HG03159 (cell line): ENCODE results near the gene TEX14.
"Not testable (repeated sequence)": the region's sequence is repeated elsewhere in the genome, so short reads cannot be mapped to it uniquely, and the experiment has no call there.

Experiments
- ATAC-seq: cut with Tn5 transposase; IDR thresholded peaks from one replicate; pipeline ENCODE4 v1.9.1; 2021; ENCODE audit warnings: mild to moderate bottlenecking, moderate library complexity; ENCODE audit not compliant: unreplicated experiment

The TEX14 gene

GRCh38 chr17:58690033-58690432 is 1.8 kb downstream of the TEX14 start:
- ATAC-seq = not testable (repeated sequence)

GRCh38 chr17:58688521-58688920 is 3.3 kb downstream of the TEX14 start:
- ATAC-seq = no peak

GRCh38 chr17:58686980-58687379 is 4.9 kb downstream of the TEX14 start:
- no peak for ATAC-seq

- ATAC-seq = not testable (repeated sequence)
Measured at GRCh38 chr17:58684462-58684861, 7.4 kb downstream of the TEX14 start.

GRCh38 chr17:58684003-58684402 is 7.8 kb downstream of the TEX14 start:
- ATAC-seq = no peak

DNA sequence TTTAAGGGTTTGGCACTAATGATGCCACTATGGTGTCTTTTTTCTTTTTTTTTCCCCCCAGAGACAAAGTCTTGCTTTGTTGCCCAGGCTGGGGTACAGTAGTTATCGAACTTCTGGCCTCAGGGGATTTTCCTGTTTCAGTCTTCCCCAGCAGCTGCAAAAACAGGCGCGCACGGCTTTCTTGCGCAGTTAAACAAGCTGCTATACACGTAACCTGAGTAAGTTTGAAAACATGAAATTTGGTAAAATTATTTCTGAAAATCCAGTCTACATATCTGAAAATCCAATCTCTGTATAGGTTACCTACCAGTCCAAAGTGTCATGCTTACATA is 11.8 kb downstream of the TEX14 start:
- ATAC-seq = no peak

GRCh38 chr17:58679263-58680037 is 12.4 kb downstream of the TEX14 start:
- no peak for ATAC-seq

DNA sequence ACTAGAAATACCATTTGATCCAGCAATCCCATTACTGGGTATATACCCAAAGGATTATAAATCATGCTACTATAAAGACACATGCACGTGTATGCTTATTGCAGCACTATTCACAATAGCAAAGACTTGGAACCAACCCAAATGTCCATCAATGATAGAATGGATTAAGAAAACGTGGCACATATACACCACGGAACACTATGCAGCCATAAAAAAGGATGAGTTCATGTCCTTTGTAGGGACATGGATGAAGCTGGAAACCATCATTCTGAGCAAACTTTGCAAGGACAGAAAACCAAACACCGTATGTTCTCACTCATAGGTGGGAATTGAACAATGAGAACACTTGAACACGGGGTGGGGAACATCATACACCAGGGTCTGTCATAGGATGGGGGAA is 13.6 kb downstream of the TEX14 start:
- ATAC-seq = not testable (repeated sequence)

GRCh38 chr17:58677194-58677880 is 14.5 kb downstream of the TEX14 start:
- ATAC-seq = no peak

DNA sequence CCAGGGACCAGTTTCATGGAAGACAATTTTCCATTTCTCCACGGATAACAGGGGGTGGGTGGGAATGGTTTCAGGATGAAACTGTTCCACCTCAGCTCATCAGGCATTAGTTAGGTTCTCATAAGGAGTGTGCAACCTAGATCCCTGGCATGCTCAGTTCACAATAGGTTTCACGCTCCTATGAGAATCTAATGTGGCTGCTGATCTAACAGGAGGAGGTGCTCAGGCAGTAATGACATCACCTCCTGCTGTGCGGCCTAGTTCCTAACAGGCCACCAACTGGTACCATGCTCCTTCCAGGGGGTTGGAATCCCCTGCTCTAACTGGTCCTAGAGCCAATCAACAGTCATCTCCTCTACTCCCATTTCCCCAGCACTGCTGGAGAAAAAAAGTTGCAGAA is 19.9 kb downstream of the TEX14 start:
- ATAC-seq = no peak

GRCh38 chr17:58669853-58670252 is 22.0 kb downstream of the TEX14 start:
- ATAC-seq = no peak

DNA sequence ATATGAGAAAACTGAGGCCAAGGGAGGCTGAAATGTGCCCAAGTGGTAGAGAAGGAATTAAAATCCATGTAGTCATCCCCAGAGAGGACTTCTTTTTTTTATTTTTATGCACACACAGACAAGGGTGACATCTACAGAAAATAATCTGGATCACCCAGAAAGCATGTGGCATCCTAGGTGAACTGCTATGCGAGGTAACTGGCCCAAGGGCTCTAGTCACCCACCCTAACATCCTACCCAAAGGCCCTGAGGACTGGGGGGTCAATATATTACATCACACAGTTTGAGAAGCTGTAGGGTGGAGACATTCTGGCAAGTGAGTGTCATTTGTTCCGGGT is 23.3 kb downstream of the TEX14 start:
- ATAC-seq = no peak

DNA sequence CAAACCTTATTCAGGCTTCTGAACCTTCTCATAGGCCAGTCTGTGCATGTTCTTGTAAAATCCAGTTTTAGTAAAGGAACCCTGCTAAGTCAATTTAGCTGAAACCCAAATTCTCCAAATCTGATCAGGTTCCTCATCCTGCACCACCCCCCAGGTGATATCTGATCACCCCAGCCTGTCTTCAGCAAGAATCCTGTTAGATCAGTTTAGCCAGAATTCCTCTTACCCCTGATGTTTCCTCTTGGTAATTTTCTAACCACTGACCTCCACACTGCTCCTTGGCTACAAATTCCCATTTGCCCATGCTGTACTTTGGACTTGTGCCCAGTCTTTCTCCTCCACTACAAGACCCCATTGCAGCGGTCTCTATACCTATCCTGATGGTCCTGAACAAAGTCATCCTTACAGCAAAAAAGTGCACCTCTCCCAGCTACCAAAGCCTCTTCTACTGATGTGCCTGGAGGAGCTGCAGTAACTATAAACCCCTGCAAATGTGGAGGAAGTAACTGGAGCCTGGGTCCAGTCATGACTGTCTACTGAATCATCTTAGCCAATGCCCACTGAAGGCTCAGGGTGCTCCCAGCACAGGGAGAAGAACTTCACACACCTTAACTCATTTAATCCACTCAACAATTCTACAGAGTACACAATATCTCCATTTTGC is 23.8 kb downstream of the TEX14 start:
- ATAC-seq = no peak

DNA sequence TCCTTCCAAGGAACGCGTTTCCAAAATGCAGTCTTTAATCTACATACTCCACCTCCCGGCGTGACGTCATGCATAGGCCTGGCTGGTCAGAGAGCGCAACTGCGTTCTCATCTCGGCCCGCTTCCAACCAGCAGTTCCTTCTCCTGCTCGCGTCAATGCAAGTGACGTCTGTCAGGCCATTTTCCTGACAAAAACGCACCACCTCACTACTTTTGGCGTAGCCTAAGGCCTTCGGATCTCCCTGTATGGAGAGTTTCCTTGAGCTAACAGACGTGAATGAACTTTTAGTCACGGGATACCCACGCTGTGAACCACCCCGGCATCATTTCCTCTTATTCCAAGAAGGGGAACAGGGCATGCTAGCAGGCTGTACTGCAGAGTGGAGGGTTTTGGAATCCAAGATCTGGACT is 25.0 kb downstream of the TEX14 start:
- ATAC-seq = no peak

DNA sequence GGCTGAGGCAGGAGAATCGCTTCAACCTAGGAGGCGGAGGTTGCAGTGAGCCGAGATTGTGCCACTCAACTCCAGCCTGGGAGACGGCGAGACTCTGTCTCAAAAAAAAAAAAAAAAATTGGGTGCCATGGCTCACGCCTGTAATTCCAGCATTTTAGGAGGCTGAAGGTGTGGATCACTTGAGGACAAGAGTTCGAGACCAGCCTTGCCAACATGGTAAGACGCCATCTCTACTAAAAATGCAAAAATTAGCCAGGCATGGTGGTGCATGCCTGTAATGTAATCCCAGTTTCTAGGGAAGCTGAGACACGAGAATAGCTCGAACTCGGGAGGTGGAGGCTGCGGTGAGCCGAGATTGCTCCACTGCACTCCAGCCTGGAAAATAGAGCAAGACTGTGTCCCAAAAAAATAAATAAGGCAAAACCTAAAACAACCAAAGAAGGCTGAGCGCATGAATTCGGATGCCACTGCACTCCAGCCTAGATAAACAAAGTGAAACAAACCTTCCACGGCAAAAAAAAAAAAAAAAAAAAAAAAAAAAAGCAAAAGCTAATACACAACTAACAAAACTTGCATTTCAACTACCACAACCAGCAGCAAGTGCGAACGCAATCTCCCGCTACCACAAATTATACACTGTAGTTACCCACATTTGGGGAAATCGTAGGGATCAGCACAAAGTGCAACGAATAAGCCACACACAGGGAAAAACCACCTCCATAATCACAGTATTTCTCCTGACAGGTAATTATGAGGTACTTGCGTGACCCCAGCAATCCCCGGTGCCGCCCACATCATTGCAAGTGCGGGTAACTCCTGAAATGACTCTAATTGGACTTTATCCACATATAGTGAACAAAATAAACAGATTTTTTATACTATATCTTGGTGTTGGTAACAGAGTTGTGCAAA is 25.6 kb downstream of the TEX14 start:
- no peak for ATAC-seq

DNA sequence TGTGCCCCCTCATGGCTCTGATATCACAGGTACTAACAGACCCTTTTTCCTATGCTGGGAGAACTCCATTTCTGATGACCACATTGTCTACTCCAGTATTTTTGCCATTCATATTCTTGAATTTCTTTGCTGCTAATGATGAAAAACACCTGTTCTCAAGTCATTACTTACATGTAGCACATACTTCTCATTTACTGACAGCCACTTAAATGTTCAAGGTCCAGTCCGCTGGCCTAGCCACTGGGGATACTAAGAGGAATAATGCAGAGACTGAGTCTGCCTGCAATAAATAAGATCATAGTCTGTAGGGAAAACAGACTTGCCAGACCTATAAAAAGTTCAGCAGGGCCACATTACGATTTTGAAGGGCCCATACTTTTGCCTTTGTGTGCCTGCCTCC is 27.5 kb downstream of the TEX14 start:
- no peak for ATAC-seq

DNA sequence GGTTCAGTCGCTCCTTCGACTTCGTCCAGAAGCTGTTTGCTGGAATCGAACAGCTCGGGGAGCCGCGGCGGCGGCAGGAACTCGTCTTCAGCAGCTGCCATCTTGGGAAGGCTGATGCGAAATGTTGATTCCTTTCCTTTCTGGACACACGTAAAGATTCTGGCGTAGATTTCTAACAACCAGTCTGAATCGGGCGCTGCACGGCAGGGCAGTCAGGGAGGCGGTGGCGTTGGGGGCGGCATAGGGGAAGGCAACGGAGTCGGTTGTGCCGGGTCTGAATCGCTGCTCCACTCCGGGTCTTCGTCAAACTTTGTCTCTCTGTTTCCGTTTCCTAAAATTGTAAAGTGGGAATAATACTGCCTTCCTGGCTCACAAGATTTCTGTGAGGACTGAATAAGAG is 30.3 kb downstream of the TEX14 start:
- ATAC-seq = no peak

DNA sequence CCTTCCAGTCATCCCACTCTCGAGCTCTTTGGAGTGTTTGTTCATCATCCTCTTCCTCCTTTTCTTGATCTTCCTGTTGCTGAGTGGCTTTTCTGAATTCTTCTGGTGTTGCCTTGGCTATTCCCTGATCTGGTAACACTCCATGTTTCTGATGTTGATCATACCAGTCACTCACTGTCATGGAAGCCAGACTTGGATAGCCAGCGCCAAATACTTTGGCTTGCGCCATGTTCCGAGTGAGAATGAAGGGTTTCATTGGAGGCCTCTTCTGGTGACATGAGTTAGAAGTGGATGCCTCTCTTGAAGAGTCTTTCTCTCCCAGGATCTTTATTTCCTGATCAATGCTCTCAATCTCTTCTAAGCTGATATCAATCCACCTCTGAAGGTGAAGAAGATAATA is 31.2 kb downstream of the TEX14 start:
- no peak for ATAC-seq

DNA sequence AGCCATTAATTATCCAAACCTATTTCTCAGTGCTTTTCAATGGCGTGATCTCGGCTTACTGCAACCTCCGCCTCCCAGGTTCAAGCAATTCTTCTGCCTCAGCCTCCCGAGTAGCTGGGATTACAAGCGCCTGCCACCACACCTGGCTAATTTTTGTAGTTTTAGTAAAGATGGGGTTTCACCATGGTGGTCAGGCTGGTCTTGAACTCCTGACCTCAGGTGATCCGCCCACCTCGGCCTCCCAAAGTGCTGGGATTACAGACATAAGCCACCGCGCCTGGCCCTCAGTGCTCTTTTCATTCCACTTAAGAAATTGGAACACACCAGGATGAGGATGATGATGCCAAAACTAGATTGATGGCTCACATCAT is 32.1 kb downstream of the TEX14 start:
- not testable (repeated sequence) for ATAC-seq

DNA sequence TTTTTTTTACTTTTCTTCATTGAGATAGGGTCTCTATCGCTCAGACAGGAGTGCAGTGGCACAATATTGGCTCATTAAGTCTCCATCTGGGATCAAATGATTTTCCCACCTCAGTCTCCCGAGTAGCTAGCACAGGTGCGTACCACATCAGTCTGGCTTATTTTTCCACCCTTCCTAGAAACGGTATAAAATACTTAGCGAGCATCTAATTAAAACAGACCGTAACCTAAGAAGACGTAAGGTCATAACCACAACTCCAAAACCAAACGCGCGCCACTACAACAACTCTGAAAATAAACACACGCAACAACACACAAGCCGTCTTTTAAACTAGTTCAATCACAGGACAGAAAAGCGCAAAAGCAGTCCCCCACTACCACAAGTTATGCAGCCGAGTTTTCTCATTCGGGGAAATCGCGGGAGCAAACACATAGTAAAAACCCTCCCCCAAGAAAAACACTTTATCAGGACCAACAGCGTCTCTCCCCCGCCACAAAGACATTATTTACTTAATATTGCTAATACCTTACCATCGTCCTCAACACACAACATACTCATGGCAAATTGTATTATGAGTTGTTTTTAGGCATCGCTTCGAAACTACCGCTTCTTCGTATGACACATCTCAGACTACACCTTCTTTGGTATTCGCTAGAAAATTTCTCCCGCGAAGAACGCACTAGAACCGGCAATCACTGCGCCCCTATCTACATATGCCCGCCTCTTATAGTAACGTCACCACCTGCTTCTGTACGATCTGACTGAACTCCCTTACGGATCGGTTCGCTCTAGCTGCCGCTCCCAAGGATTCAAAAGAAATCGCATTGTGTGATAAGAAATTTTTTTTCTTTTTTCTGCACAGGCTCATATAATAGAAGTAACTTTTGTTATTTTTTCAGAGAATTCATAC is 32.8 kb downstream of the TEX14 start:
- peak; percentile 71 for ATAC-seq
